Posterior cingulate gyrus (tissue), 11 donors: ENCODE data around the gene AP2A2.
"Not testable (repeated sequence)": the region's sequence is repeated elsewhere in the genome, so short reads cannot be mapped to it uniquely, and the experiment has no call there.

Experiments used
- DNase-seq, 10 donors: peaks; one replicate each; pipeline versions ENCODE4 v3.0.0 to v3.0.0-alpha.2; 2020 to 2021; ENCODE audit warnings: mixed read lengths in 3 of 10
- intact Hi-C: fragments of 100-400 bp; cut with DNase I; formaldehyde crosslinking; loops from one replicate; pipeline ENCODE4 v1.15.1; 2023

Gene AP2A2

DNA sequence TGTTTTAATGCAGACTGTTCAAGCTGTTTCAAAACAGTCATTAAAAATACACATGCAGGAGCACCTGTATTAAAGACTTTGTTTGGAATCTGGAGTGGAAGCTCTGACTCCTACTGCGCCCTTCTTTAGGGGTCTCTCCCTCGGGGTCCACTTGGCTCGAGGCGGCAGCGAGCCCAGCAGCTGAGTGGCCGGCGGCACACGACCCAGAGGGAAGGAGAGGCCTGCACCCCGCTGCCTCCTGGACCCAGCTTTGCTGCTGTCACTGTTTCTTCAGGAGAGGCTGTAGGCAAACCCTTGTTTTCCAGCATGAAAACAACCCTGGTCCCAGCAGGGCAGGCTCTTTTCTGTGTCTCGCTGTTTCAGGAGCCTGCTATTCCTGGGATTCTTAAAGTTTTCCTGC lies 81.6 kb downstream of the AP2A2 start:
- intact Hi-C loops, result no loop called here
- no peak for DNase-seq

DNA sequence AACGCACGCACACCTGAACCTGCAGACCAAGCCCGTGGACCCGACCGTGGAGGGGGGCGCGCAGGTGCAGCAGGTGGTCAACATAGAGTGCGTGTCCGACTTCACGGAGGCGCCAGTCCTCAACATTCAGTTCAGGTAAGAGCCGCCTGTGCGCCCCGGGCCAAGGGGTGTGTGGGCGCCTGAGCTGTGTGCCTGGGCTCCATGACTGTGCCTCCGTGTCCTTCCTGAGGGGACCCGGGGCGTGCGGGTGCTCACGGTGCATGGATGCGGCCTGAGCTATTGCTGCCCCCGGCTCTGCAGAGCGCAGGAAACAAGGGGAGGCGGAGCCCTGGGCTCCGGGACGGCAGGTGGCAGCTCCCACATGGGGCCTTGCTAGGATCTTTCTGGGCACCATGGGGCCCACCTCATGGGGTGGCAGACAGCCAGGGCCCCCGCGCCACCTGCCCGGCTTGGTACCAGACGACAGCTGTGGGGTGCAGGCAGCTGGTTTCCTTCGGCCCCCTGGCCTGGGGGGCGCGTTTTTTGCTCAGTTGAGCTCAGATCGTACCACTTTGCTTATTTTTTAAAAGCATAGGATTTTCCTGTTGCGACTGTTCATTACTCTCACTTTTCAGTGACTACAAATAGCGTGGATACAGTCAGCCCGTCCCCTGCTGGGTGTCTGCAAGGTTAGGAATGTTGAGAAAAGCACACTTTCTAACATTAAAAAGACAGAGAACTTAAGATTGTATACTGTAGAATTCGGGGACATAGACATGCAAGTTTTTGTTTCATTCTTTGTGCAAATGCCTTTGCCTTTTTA lies 82.5 kb downstream of the AP2A2 start:
- no peak for DNase-seq
- intact Hi-C loops, result no loop called here

DNA sequence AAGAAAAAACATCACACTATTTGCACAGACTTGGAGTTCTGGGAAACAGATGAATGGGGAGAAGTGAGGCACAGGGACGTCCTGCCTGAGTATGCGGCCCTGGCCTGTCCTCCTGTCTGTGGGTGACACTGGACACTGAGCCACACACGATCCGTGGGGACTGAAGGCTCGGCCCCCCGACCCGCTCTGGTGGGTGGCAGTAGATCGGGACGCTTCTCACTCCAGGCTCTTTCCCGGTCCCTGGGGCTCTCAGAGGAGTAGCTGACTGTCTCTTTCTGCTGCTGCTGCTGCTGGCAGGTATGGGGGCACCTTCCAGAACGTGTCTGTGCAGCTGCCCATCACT lies 83.1 kb downstream of the AP2A2 start:
- DNase-seq, result no peak
- intact Hi-C loops, result no loop called here

DNA sequence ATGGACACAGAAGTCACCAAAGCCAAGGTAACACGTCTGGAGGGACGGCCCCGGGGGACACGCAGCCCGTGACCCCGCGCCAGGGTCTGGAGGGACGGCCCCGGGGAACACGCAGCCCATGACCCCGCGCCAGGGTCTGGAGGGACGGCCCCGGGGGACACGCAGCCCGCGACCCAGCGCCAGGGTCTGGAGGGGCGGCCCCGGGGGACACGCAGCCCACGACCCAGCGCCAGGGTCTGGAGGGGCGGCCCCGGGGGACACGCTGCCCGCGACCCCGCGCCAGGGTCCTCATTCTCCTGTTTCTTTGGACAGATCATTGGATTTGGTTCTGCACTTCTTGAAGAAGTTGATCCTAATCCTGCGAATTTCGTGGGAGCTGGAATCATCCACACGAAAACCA lies 83.7 kb downstream of the AP2A2 start:
- intact Hi-C loops, result no loop called here
- no peak for DNase-seq

DNA sequence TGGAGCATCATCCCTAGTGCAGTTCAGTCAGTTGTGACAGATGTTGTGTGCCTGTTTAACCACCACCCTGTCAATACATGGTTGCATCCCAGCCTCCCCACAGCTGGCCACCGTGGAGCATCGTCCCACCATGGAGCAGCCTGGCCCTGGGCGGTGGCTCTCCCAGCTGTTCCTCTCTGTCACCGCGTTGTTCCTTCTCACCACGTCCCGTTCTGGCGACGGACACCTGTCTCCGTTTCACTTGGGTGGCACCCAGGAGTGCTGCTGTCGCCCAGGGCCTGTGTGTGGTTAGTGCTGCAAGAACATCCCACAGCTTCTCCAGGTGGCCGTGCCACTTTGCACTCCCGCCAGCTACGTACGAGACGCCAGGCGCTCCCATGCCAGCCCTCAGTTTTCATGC lies 84.3 kb downstream of the AP2A2 start:
- intact Hi-C loops, result no loop called here
- no peak for DNase-seq

DNA sequence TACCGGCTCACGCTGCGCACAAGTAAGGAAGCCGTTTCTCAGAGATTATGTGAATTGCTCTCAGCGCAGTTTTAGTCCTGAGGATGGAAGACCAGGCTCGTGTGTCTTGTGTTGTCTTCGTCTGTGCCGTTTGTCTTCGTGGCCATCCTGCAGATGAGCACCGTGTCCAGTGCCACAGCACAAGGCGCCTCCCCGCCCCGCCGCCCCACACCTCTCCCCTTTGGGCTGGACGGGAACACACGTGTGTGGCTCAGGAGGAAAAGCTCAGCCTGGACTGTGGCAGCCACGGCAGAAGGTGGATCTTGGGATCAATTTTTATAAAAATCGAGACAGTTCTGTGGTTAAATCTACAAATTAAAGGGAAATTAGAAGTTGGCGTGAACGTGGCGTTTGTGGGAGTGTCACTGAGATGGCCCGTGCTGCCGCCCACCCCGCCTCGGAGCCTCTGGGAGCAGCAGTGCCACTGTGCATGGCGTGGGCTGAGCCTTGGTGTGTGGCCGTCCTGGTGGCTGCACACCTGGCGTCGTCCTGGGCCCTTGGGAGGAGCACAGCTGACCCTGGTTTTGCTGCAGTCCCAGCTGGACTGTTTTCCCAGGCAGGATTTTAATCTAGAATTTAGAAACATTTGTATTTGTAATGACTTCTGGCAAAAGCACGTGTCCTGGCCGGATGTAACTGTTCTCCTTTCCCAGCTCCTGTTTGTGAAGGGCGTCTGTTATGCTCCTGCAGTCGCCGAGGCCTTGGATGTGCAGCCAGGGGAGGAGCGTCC lies 85.1 kb downstream of the AP2A2 start:
- intact Hi-C loops, result no loop called here
- DNase-seq, result no peak

GRCh38 chr11:1011320-1011698 lies 85.6 kb downstream of the AP2A2 start:
- intact Hi-C loops, result no loop called here
- DNase-seq, result no peak

- DNase-seq, result no peak
- intact Hi-C loops, result no loop called here
Observed at GRCh38 chr11:1012291-1012690, 86.6 kb downstream of the AP2A2 start.

DNA sequence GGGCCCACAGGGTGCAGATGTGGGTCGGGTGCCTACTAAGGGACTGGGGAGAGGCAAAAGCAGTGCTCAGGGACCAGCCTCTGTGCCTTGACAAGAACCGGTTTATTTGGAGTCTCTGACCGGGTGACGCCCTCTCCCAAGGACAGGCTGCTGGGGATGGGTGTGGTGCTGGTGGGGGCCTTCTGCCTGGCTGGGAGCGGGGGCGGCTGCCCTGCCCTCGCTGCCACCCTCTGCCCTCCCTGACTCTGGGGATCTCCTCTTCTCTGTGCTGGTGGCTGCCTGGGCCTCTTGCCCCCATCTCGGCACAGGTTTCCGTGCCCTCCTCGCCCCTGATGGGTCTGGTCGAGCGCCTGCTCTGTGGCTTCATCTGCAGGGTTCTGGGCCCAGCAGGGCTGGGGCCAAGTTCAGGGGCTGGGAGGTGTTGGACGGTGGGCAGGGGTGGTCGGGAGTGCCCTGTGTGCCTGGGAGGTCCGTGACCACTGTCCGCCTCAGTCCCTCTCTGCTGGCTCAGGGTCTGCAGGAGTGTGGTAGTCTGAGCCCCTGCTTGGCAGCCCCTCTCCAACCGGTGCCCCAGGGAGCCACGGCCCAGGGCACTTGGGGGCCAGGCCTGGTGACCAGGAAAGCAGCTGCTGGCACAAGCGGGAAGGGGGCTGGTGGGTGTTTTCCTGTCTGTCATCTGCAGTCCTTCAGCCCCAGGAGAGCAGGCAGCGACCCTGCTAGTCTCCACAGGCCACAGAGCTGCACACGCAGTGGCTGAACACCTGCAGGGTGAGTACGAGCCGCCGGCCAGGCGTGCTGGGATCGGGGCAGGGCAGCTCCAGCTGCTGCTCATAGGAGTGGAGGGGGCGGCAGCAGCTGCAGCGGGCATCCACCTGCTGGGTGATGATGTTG lies 87.3 kb downstream of the AP2A2 start:
- no peak for DNase-seq
- intact Hi-C loops, result no loop called here

GRCh38 chr11:1013631-1013935 lies 87.9 kb downstream of the AP2A2 start:
- DNase-seq, result no peak
- intact Hi-C loops, result no loop called here

DNA sequence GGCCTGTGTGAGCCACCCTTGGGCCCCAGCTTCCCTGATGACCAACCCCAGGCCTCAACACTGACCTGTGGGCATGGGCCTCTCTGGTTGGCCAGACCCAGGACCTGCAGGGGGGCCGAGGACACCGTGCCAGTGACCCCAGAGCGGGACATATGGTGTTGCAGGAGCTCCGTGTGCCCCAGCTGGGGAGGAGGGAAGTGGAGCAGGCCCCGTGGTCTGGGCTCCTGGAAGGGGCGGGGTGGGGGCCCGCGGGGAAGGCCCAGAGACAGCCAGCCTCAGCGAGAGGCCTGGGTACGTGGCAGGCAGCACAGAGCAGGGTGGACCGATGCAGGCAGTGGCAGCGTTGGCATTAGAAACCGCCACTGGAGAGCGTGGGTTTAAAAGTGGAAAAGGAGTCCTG lies 88.6 kb downstream of the AP2A2 start:
- intact Hi-C loops, result no loop called here
- no peak for DNase-seq

DNA sequence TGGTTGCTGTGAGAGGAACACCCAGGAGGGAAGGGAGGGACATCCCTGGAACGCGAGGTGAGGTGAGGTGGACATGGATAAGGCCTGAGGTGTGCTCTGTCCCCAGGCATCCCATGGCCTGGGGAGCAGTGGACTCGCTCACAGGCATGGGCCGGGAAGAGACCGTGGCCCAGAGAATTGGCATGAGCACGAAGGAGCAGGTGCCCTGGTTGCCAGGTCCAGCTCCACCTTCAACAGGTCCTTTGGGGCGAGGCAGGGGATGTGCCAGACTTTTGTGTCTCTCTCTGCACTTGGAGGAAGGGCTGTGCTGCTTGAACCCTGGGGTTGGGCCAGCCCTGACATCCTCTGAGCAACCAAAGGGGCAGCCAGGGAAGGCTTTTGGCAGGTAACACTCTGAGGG lies 89.4 kb downstream of the AP2A2 start:
- DNase-seq, result no peak
- intact Hi-C loops, result no loop called here

GRCh38 chr11:1015826-1016545 lies 90.3 kb downstream of the AP2A2 start:
- DNase-seq, result no peak
- intact Hi-C loops, result no loop called here

GRCh38 chr11:1016610-1017126 lies 91.0 kb downstream of the AP2A2 start:
- not testable (repeated sequence) for DNase-seq

DNA sequence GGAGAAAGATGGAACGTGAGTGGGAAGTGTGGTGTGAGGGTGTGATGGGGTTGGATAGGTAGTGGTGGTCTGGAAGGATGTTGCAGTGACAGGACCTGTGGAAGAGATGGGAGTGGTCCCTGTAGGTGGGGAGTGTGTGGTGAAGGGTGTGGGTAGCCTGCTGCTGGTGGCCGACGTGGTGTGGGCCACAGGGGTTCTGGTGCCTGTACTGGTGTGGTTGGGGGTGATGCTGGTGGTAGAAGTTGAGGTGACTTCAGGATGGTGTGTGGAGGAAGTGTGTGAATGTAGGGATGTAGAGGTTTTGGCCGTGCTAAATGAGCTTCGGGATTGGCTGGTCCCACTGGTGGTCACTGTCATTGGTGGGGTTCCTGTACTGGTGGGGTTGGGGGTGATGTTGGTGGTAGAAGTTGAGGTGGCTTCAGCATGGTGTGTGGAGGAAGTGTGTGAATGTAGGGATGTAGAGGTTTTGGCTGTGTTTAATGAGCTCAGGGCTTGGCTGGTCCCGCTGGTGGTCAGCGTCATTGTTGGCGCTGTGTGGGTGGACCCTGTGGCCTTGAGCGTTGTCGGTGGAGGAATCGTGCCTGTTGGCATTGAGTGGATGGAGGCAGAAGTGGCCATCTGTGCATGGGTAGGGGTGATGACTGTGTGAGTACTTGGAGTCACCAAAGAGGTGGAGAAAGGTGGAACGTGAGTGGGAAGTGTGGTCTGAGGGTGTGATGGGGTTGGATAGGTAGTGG lies 91.8 kb downstream of the AP2A2 start:
- DNase-seq, result no peak
- intact Hi-C loops, result no loop called here

More at GRCh38 chr11:1016610-1017126, 91.0 kb downstream of the AP2A2 start:
- intact Hi-C loops, result not testable (repeated sequence)

- DNase-seq, result no peak
- intact Hi-C loops, result no loop called here
Observed at GRCh38 chr11:1018091-1018490, 92.4 kb downstream of the AP2A2 start.

GRCh38 chr11:1019321-1019910 lies 93.7 kb downstream of the AP2A2 start:
- intact Hi-C loops, result no loop called here
- no peak for DNase-seq

- DNase-seq, result no peak
- intact Hi-C loops, result no loop called here
Observed at GRCh38 chr11:1020211-1020905, 94.7 kb downstream of the AP2A2 start.

DNA sequence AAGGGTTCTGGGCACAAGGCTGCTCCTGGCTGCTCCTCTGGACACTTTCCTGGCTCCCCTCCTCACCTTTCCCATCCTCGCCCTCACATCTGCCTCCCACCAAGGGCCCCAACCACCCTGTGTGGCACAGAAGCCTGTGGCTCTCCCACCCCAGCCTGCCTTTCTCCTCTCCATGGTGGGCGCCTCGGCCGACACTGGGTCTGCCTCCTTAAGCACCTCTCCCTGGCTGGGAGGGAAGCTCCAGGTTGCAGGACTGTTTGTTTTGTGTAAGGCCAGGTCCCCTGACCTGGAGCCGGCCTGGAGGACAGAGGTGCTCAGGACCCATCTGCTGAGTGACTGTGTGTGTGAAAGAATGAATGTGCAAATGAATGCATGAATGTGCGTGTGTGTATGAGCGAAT lies 96.7 kb downstream of the AP2A2 start:
- intact Hi-C loops, result no loop called here
- DNase-seq, result no peak
